GM12891 (cell line): ENCODE data around the gene CABP1.

Experiments used
- DNase-seq: peaks from one replicate; pipeline ENCODE4 v3.0.0; 2011; ENCODE audit warnings: low spot score; ENCODE audit not compliant: insufficient read length
- FAIRE-seq: peaks from 2 replicates; lab custom pipeline; 2011; peaks lifted over from hg19 to GRCh38; lab: Jason Lieb, UNC
- PAX5 ChIP-seq: IDR thresholded peaks from 2 replicates; pipeline ENCODE4 v1.6.1; 2011; ENCODE audit warnings: low read length, moderate library complexity, mild to moderate bottlenecking; ENCODE audit not compliant: insufficient read depth, severe bottlenecking
- POLR2A ChIP-seq: IDR thresholded peaks from 2 replicates; pipeline ENCODE4 v1.6.1; 2011; ENCODE audit warnings: low read depth, low read length, control low read depth
- POLR2AphosphoS5 ChIP-seq: IDR thresholded peaks from 2 replicates; pipeline ENCODE4 v1.6.1; 2011; ENCODE audit warnings: low read depth, low read length, control low read depth
- POU2F2 ChIP-seq: IDR thresholded peaks from 2 replicates; pipeline ENCODE4 v1.6.1; 2011; ENCODE audit warnings: low read depth, mild to moderate bottlenecking, control low read depth, low read length, moderate library complexity
- SPI1 ChIP-seq: IDR thresholded peaks from 2 replicates; pipeline ENCODE4 v1.6.1; 2011; ENCODE audit warnings: low read depth, low read length, control low read depth
- TAF1 ChIP-seq: IDR thresholded peaks from 2 replicates; pipeline ENCODE4 v1.6.1; 2011; ENCODE audit warnings: low read depth, low read length, control low read depth

The CABP1 gene

DNA sequence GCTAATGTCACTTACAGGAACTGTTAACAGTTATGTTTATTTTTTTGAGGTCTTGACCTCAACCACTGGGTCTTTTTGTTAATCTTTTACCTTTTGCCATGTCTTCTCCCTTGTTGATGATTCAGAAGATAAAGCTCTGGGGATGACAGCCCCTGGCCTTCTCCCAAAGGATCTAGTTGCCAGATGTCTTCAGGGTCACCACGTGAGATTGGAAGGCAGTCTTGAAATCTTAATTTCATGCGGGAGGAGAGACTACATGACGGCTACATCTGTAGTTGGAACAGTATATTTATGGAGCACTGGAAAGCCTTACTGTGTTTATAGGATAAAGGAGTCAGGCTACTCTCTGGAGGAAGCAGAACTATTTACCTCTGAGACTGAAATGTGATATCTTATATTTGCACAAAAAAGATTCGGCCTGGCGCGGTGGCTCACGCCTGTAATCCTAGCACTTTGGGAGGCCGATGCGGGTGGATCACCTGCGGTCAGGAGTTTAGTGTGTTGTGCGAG, 52.2 kb downstream of the CABP1 start:
- TF ChIP-seq TAF1: no peak
- no peak for TF ChIP-seq POU2F2
- no peak for TF ChIP-seq PAX5
- no peak for TF ChIP-seq SPI1
- TF ChIP-seq POLR2A: no peak
- no peak for FAIRE-seq
- no peak for DNase-seq

DNA sequence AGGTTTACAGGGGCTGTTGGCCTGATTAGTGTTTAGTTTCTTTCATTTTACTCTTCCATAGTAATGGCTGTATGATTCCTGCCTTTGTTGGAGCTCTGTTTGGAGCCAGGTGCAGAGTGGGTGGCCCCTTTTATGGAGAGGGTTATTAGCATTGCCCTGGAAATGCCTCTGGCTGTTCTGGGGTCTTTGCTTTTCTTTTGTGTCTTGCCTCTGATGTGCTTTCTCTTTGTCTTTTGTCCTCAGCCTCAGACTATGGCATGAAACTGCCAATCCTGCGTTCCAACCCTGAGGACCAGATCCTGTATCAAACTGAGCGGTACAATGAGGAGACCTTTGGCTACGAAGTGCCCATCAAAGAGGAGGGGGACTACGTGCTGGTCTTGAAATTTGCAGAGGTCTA, 53.4 kb downstream of the CABP1 start:
- FAIRE-seq (no peak), DNase-seq (no peak)
- TF ChIP-seq PAX5 (no peak), POLR2AphosphoS5 (no peak), TAF1 (no peak), POLR2A (no peak)

DNA sequence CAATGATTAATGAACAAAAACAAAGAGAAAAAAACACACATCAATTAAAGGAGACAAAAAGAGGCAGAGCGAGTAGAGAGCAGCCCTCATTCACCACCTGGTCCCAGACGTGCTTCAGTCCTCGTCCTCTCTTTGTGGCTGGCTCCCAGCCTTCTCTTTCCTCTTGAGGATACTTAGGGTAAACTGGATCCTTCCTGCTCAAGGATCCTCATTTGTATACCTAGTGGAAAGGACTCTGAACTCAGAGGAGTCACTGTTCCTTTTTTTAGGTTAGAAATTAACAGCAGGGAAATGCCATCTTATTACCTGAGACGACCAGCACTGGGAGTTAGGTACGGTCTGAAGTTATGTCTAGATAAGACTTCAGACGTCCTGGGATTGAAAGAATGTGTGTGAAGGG, 56.2 kb downstream of the CABP1 start:
- FAIRE-seq (no peak), DNase-seq (no peak)
- no peak for TF ChIP-seq TAF1
- no peak for TF ChIP-seq PAX5
- no peak for TF ChIP-seq SPI1
- no peak for TF ChIP-seq POLR2AphosphoS5
- no peak for TF ChIP-seq POLR2A
- TF ChIP-seq POU2F2: no peak

DNA sequence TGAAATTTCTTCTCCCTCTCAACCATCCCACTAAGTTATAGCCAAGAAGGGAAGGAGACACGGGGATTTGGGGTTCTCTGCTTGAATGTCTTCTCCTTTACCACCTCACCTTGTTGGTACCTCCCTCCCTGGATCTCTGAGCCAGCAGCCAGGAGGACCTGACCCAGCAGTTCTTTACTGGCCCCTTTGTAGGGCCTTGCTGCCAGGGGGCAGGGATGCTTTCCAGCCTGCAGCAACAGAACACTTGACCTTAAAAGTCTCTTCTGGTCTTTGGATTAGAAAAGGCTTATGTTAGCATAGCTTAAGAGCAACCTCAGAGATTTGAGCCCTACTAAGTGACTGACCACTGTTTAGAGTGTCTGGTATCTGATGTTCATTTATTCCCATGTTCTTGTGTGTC, 56.9 kb downstream of the CABP1 start:
- DNase-seq (no peak), FAIRE-seq (no peak)
- no peak for TF ChIP-seq POLR2AphosphoS5
- no peak for TF ChIP-seq PAX5
- TF ChIP-seq TAF1: no peak
- no peak for TF ChIP-seq SPI1
- TF ChIP-seq POU2F2: no peak
- TF ChIP-seq POLR2A: no peak

DNA sequence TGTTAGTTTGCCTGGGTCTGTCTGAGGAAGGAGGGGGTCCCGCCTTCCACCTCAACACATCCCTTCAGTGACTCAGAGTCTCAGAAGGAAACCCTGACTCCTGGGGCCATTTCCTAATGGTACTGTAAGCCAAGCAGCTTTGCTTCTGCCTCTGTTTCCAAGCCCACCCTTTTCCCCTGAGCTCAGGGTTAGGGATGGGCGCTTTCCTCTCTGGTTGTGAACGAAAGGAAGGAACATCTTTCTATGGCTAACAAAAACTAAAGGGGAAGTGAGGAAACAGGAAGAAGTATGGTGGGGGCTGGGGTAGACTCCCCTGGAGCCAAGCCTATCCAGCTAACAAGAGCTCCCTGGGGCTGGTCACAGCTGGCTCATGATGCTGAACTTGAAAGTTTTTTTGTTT, 58.2 kb downstream of the CABP1 start:
- no peak for TF ChIP-seq PAX5
- no peak for TF ChIP-seq TAF1
- TF ChIP-seq POLR2AphosphoS5: no peak
- TF ChIP-seq POU2F2: no peak
- no peak for TF ChIP-seq SPI1
- TF ChIP-seq POLR2A: no peak
- DNase-seq (no peak), FAIRE-seq (no peak)

DNA sequence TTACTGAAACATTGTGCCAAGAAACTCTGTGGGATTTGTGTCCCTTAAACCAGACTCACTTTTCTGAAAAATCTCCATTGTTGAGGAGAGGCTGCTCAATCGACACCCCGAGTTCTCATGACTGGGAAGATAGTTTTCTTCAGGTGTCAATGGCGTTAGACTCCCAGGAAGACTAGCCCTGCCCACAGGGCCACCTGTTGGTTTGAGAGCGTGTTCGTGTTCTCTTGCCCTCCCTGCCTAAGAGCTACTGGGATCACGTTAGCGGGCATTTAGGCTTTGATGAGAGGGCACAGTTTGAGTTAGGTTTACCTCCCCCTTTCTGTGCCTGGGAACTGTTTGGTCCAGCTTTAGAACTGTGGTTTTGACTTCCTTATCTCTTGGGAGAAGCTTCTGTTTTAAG, 59.1 kb downstream of the CABP1 start:
- TF ChIP-seq POLR2AphosphoS5 (no peak), PAX5 (no peak), POU2F2 (no peak), SPI1 (no peak), TAF1 (no peak), POLR2A (no peak)
- no peak for DNase-seq
- FAIRE-seq: no peak

DNA sequence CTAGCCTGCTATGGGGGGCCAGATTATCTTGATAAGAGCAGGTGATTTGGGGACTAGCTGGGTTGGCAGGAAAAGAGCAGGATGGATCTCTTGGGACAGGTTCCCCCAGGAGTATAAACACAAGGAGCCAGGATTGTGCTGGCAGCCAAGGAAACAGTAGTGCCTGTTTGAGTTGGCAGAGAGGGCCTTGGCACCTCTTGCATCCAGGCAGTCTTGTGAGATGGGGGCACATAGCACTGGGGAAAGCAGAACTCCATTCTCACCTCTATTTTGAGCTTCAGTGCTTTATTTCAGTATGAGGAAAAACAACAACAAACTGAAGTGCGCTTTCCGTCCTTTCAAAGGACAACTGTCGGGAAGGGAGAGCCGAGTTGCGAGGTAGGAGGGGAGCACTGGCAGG, 60.5 kb downstream of the CABP1 start:
- TF ChIP-seq SPI1: no peak
- TF ChIP-seq POLR2A: no peak
- no peak for TF ChIP-seq POLR2AphosphoS5
- no peak for TF ChIP-seq PAX5
- no peak for TF ChIP-seq POU2F2
- TF ChIP-seq TAF1: no peak
- no peak for DNase-seq
- no peak for FAIRE-seq

DNA sequence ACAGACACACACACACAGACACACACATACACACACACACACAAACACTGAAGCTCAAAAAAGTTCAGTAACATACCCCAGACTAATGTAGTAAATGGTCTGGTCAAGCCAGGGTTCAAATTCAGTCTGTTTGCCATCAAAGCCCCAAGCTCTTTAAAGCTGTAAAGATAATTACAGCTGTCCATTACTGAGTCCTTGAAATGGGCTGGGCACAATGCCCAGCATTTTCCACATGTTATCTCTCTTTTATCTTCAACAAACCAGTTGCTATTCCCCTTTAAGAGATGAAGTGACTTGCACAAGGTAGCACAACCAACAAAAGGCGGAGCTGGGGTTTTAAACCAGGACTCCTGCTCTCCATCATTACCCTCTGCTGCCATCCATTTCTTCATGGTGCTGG, 62.2 kb downstream of the CABP1 start:
- DNase-seq: no peak
- no peak for FAIRE-seq
- no peak for TF ChIP-seq TAF1
- TF ChIP-seq SPI1: no peak
- no peak for TF ChIP-seq POLR2A
- TF ChIP-seq PAX5: no peak
- TF ChIP-seq POLR2AphosphoS5: no peak
- TF ChIP-seq POU2F2: no peak

DNA sequence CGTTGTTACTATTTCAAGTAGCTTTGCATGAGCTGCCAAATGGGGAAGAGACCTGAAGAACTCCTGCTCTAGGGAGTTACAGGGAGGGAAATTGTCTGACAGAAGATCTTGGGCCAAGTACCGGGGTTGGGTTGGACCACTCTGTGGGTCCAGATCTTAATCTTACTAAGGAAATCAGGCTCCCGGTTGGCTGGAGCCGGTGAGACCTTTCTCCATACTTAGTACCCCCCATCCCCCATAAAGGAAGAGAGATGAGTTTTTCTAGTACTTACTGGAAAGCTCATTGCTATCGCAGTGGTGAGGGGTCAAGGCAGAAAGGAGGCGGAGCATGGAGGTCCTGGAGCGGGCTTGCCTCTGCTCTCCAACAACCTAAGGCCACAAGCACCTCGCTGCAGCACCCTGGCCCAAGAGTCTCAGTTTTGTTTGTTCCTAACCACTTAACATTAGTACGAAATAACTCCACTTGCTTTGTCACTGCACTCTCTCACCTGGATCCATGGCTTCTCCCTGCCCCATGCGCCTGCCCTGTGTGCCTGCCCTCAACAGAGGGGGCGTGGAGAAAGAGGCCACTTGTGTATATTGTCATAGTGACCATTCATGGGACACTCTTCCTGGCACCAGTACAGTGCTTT, 63.0 kb downstream of the CABP1 start:
- no peak for TF ChIP-seq POLR2A
- TF ChIP-seq POLR2AphosphoS5: no peak
- TF ChIP-seq TAF1: no peak
- TF ChIP-seq SPI1: no peak
- TF ChIP-seq POU2F2: no peak
- no peak for TF ChIP-seq PAX5
- DNase-seq (no peak), FAIRE-seq (no peak)
